Pancreas (tissue), 10 donors: ENCODE measurements around the gene LIG4. TPM values are rescaled to one million over a fixed set of nuclear protein-coding genes. Genes with fewer than 3 reads are reported as not detected.

ENCODE experiments used
- ATAC-seq, 4 donors: fragments of 200-7000 bp; cut with Tn5 transposase; one replicate each; pipeline versions ENCODE4 v1.8.0 to v1.9.1; 2020; ENCODE audit warnings: mild to moderate bottlenecking in 4 of 4, moderate library complexity in 4 of 4
- DNase-seq, 6 donors: peaks; one replicate each; pipeline ENCODE4 v3.0.0-alpha.2; 2020
- FAIRE-seq: peaks from 2 replicates; lab custom pipeline; 2012; peaks lifted over from hg19 to GRCh38; lab: Jason Lieb, UNC
- H3K27ac ChIP-seq, 4 donors: fragments of 200-600 bp; sonication (generic); 1 replicate in 3 of 4; 2 replicates in 1 of 4; pipeline versions ENCODE4 v1.5.0 to v1.8.0; 2020
- H3K27me3 ChIP-seq, 4 donors: fragments of 200-600 bp; one replicate each; pipeline ENCODE4 v1.8.0; 2021
- H3K36me3 ChIP-seq, 3 donors: fragments of 200-600 bp; sonication (generic) in 1 of 3; one replicate each; pipeline versions ENCODE4 v1.5.0 to v1.8.0; 2020 to 2021
- H3K4me1 ChIP-seq, 3 donors: fragments of 200-600 bp; one replicate each; pipeline ENCODE4 v1.8.0; 2021
- H3K4me3 ChIP-seq, 4 donors: fragments of 200-600 bp; sonication (generic) in 2 of 4; one replicate each; pipeline versions ENCODE4 v1.5.0 to v1.8.0; 2020 to 2021
- H3K9me3 ChIP-seq, 4 donors: fragments of 200-600 bp; one replicate each; pipeline ENCODE4 v1.8.0; 2021
- CTCF ChIP-seq, 4 donors: fragments of 200-600 bp; sonication (generic) in 3 of 4; IDR thresholded peaks; one replicate each; pipeline versions ENCODE4 v1.5.0 to v1.8.0; 2021; ENCODE audit warnings: antibody characterized with exemption in 4 of 4
- WGBS, 2 donors: extraction: QIAGEN DNeasy Blood & Tissue Kit; methylation state at CpG; one replicate each; pipeline ENCODE4 v1.1.7; 2013; 5-methylcytosine and 5-hydroxymethylcytosine counted together
- intact Hi-C, 3 donors: fragments of 100-400 bp; cut with DNase I; formaldehyde crosslinking; loops; one replicate each; pipeline versions ENCODE4 v1.11.1 to v1.14.2; 2022
- polyA plus RNA-seq, 2 donors: library from polyadenylated mRNA; stranded (reverse); fragments of 200-250 nt; gene quantifications; one replicate each; pipeline ENCODE4 v1.2.3, GENCODE V29; 2013
- total RNA-seq, 6 donors: library from RNA; stranded (reverse); fragmentation: NEBNext Ultra II Directional in 4 of 6; extraction: Animal tissue kit (Norgen Biotek cat#: 25700) in 4 of 6; gene quantifications; one replicate each; pipeline versions ENCODE4 v1.2.1 to v1.2.4, GENCODE V29; 2021 to 2023
- donor health status: healthy with polysubstance abuse.
- donor health status: DM: no; HTN: no; CAD: no; lungs with moderate emphysema.
- donor health status: DM: no; HTN: no; CAD: no.
- donor health status: control.
- donor health status: control.
- donor health status: Bipolar disorder and iron deficiency.
- donor health status: DM: yes; HTN: yes; CAD: no.
- donor health status: DM: no; HTN: no; CAD: no.
- donor health status: DM: no; HTN: no; CAD: no.
- donor health status: DM: yes; HTN: yes; CAD: no.

The LIG4 gene
- total and polyA plus RNA-seq, 8 donors, result 1.6 to 7.1 (median 4.0) TPM

DNA sequence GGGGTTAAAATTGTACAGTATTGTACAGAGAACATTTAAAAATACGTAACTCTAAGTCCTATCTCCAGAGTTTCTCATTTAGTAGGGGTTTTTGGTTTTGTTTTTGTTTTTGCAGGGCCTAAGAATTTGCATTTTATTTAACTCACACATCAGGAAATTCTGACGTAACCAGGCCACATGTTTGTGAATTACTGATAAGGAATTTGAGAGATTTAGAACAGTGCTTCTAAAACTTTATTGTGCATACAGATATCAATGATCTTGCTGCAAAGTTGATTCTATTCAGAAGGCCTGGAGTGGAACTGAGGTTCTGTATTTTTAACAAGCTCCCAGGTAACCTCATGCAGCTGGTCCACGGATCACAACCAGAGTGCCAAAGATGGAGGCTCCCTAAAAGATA, 49.3 kb downstream of the LIG4 start:
- no peaks in the 10 kb centered on the region for H3K9me3 ChIP-seq
- no peak overlapping the region for H3K4me3 ChIP-seq
- ATAC-seq (no peak), DNase-seq (no peak), FAIRE-seq (no peak)
- H3K27ac ChIP-seq, result no peak overlapping the region
- no peaks in the 10 kb centered on the region for H3K36me3 ChIP-seq
- WGBS, 2 donors, result 41 to 45% methylated on average over 3 of the region's 3 CpGs
- no peaks in the 10 kb centered on the region for H3K27me3 ChIP-seq
- TF ChIP-seq CTCF (IDR thresholded peaks at IDR 0.05), result no peak
- no peaks in the 10 kb centered on the region for H3K4me1 ChIP-seq
- intact Hi-C loops, result no loop called here

- no peak for DNase-seq
- Histone ChIP-seq H3K27ac (no peak overlapping the region), H3K36me3 (no peaks in the 10 kb centered on the region), H3K4me1 (peaks cover 9 to 18% (median 14%) of the 10 kb centered on the region in 3 donors), H3K9me3 (no peaks in the 10 kb centered on the region), H3K4me3 (no peak overlapping the region), H3K27me3 (no peaks in the 10 kb centered on the region)
- intact Hi-C loops, result loop anchor here in 1 of 3 donors (10.0 kb wide), 1 partner anchor 944 kb away; no protein-coding TSS in a partner anchor
- WGBS, 2 donors, result 76 to 81% methylated on average over 12 of the region's 12 CpGs
- no peak for ATAC-seq
- no peak for TF ChIP-seq CTCF (IDR thresholded peaks at IDR 0.05)
- FAIRE-seq, result no peak
Observed at GRCh38 chr13:108158746-108159145, 56.6 kb downstream of the LIG4 start.

Other genes starting within 250 kb of the LIG4 start
- 1 to 10 TPM; 1.9 to 5.2 (median 3.0) TPM for gene ABHD13, start 2.9 kb upstream of the LIG4 start, total RNA-seq
- gene ABHD13, start 2.9 kb upstream of the LIG4 start, polyA plus RNA-seq, result 1 to 10 TPM; 1.5 to 4.9 TPM
- gene TNFSF13B, start 54.2 kb upstream of the LIG4 start, total RNA-seq, result 1 to 10 TPM in 3 of 6 donors, under 1 TPM in 3; 0.47 to 4.1 (median 1.3) TPM
- 1 to 10 TPM; 1.6 to 2.2 TPM for gene TNFSF13B, start 54.2 kb upstream of the LIG4 start, polyA plus RNA-seq